Aorta (tissue), 5 donors: ENCODE results near the gene CUBN. TPM values are rescaled to one million over a fixed set of nuclear protein-coding genes. Genes with fewer than 3 reads are reported as not detected.

Experiments
- ATAC-seq: fragments of 200-7000 bp; cut with Tn5 transposase; one replicate; pipeline ENCODE4 v1.9.1; 2022; ENCODE audit warnings: moderate library complexity; ENCODE audit not compliant: low FRiP score
- DNase-seq, 2 donors: peaks; one replicate each; pipeline ENCODE4 v3.0.0-alpha.2; 2020
- H3K27ac ChIP-seq, 2 donors: one replicate each; pipeline ENCODE4 v1.5.1; 2013; ENCODE audit warnings: low read length in 2 of 2, mild to moderate bottlenecking in 2 of 2, moderate library complexity in 2 of 2, control low read depth in 1 of 2, inconsistent platforms in 1 of 2, low read depth in 1 of 2
- H3K27me3 ChIP-seq, 2 donors: one replicate each; pipeline ENCODE4 v1.6.1; 2013; ENCODE audit warnings: control low read depth in 1 of 2, low read length in 1 of 2, mild to moderate bottlenecking in 1 of 2, moderate library complexity in 1 of 2; ENCODE audit not compliant: insufficient read depth in 2 of 2, control insufficient read depth in 1 of 2
- H3K36me3 ChIP-seq, 2 donors: one replicate each; pipeline ENCODE4 v1.6.1; 2013; ENCODE audit warnings: control low read depth in 1 of 2, low read length in 1 of 2, mild to moderate bottlenecking in 1 of 2; ENCODE audit not compliant: insufficient read depth in 2 of 2, control insufficient read depth in 1 of 2
- H3K4me1 ChIP-seq, 2 donors: one replicate each; pipeline ENCODE4 v1.6.1; 2013; ENCODE audit warnings: low read length in 2 of 2, control low read depth in 1 of 2, mild to moderate bottlenecking in 1 of 2, moderate library complexity in 1 of 2; ENCODE audit not compliant: insufficient read depth in 2 of 2, control insufficient read depth in 1 of 2
- H3K4me3 ChIP-seq, 2 donors: one replicate each; pipeline ENCODE4 v1.5.1; 2013; ENCODE audit warnings: low read length in 2 of 2, control low read depth in 1 of 2, mild to moderate bottlenecking in 1 of 2
- H3K9me3 ChIP-seq: one replicate; pipeline ENCODE4 v1.6.1; 2013; ENCODE audit warnings: mild to moderate bottlenecking, low read length; ENCODE audit not compliant: control insufficient read depth
- WGBS, 2 donors: extraction: QIAGEN DNeasy Blood & Tissue Kit; methylation state at CpG; one replicate each; pipeline ENCODE4 v1.1.7; 2013; 5-methylcytosine and 5-hydroxymethylcytosine counted together
- intact Hi-C, 2 donors: fragments of 100-400 bp; cut with DNase I; formaldehyde crosslinking; loops; one replicate each; pipeline versions ENCODE4 v1.14.2 to v1.15.0; 2022
- polyA plus RNA-seq, 2 donors: library from polyadenylated mRNA; stranded (reverse); fragments of 200-250 nt; gene quantifications; one replicate each; pipeline ENCODE4 v1.2.3, GENCODE V29; 2013
- total RNA-seq, 2 donors: library from RNA; stranded (reverse); fragmentation: NEBNext Ultra II Directional; extraction: Animal tissue kit (Norgen Biotek cat#: 25700); gene quantifications; one replicate each; pipeline ENCODE4 v1.2.1, GENCODE V29; 2021
- donor health status: healthy with polysubstance abuse.
- donor health status: Bipolar disorder and iron deficiency.
- donor health status: DM: no; HTN: no; CAD: no.
- donor health status: DM: no; HTN: no; CAD: no.
- donor health status: DM: yes; HTN: yes; CAD: no.

The CUBN gene
- total and polyA plus RNA-seq, 4 donors = 0.13 to 5.2 (median 2.6) TPM

DNA sequence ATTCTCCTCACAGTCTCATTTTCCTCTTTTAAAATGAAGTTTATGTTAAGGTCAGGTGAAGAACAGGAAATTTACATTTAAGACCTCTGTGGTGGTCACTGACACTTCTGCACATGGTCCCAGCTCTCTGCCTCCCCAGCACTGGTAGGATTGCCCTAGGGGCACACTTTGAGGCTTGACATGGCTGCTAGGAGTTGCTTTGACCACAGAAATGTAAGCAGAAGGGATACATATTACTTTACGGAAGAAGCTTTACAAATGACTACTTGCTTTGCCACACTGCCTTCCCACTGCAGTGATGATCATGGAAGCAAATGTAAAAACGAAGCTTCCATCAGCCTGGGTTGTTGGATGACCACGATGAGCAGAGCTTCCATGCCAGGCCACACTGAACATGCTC, 259.3 kb downstream of the CUBN start:
- H3K4me3 ChIP-seq = no peak overlapping the region
- intact Hi-C loops = no loop called here
- no peak for DNase-seq
- no peaks in the 10 kb centered on the region for H3K27me3 ChIP-seq
- H3K4me1 ChIP-seq = no peaks in the 10 kb centered on the region
- no peaks in the 10 kb centered on the region for H3K9me3 ChIP-seq
- WGBS, 2 donors = 92% methylated on average over 3 of the region's 3 CpGs
- no peaks in the 10 kb centered on the region for H3K36me3 ChIP-seq
- no peak for ATAC-seq
- no peak overlapping the region for H3K27ac ChIP-seq

DNA sequence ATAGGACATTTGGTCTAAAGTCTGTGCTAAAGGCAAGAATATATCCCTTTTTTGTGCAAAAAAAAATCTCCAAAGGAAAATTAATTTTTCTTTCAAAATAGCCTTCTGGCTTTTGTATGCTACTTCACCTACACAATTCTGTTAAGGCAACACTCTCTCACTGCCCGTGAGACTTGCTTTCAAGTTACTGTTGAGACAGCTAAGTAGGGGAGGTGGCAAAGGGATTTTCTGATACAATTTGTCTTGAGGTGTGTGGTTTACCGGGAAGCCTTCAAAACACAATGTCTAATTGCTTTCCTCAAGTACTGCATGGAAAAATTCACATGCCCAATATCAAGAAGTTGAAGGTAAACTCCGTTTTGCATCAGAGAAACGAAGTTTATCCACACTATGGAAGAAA, 261.6 kb downstream of the CUBN start:
- DNase-seq = no peak
- H3K4me1 ChIP-seq = no peaks in the 10 kb centered on the region
- no peak for ATAC-seq
- no peak overlapping the region for H3K27ac ChIP-seq
- no peaks in the 10 kb centered on the region for H3K36me3 ChIP-seq
- no peaks in the 10 kb centered on the region for H3K27me3 ChIP-seq
- 74 to 77% methylated on average over 4 of the region's 4 CpGs for WGBS, 2 donors
- intact Hi-C loops = loop anchor here in 1 of 2 donors (10.0 kb wide), 1 partner anchor 67 kb away; no protein-coding TSS in a partner anchor
- no peak overlapping the region for H3K4me3 ChIP-seq
- no peaks in the 10 kb centered on the region for H3K9me3 ChIP-seq

DNA sequence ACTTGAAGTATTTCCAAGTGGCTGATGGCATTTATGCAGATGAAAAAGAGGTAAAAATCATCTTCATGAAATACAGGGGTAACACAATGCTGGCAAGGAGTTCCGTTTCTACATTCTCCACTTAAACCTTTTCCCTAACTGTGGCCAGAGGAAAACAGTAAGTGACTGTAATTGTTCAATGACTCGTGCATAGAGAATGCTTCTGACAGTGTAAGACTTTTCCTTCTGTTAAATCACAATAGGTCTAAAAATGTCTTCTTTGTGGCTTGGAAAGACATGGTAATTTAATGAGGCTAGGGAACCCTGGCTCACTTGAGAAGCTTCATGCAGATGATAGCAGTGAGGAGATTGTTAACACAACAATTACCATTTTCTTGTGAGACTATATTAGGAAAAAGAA, 262.1 kb downstream of the CUBN start:
- no peaks in the 10 kb centered on the region for H3K27me3 ChIP-seq
- DNase-seq (no peak), ATAC-seq (no peak)
- no peak overlapping the region for H3K4me3 ChIP-seq
- intact Hi-C loops = loop anchor here in 1 of 2 donors (10.0 kb wide), 1 partner anchor 67 kb away; no protein-coding TSS in a partner anchor
- H3K36me3 ChIP-seq = no peaks in the 10 kb centered on the region
- H3K9me3 ChIP-seq = no peaks in the 10 kb centered on the region
- no peaks in the 10 kb centered on the region for H3K4me1 ChIP-seq
- WGBS, 2 donors = 7 to 11% methylated on average over 2 of the region's 2 CpGs
- no peak overlapping the region for H3K27ac ChIP-seq

DNA sequence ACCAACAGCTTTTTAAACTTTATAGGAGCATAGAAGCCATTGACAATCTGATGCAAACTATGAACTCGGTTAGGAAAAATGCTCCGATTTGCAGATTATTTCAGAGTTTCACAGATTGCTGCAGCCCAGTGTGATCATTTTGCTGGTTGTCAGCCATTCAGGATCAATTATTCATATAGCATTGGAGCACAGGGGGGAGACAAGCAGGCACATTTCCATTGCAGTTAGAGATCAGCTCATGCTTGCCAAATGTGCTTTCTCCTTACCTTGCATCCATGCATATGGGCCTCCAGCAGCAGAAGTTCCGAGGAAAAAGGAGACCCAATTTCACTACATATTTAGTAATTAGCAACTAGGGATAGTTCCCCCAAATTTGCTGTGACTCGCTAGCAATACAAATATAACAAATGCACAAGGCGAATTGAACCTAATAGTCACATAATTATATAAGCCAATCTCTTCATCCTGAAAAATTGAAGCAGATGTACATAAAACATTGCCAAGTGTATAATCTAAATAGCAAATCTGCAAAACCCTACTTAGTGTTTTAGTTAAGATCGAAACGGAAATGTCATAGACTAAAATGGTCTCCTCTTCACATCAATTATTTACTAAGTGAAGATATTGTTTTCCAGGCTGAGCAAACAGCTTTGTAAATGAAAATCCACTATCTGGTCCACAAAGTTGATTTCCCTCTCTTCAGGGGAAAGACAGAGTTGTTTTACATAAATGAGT, 262.9 kb downstream of the CUBN start:
- Histone ChIP-seq H3K9me3 (no peaks in the 10 kb centered on the region), H3K27ac (no peak overlapping the region), H3K27me3 (no peaks in the 10 kb centered on the region), H3K36me3 (no peaks in the 10 kb centered on the region), H3K4me3 (no peak overlapping the region), H3K4me1 (no peaks in the 10 kb centered on the region)
- no peak for DNase-seq
- ATAC-seq = no peak
- intact Hi-C loops = loop anchor here in 1 of 2 donors (10.0 kb wide), 1 partner anchor 68 kb away; no protein-coding TSS in a partner anchor
- 96% methylated on average over 7 of the region's 7 CpGs for WGBS, 2 donors

DNA sequence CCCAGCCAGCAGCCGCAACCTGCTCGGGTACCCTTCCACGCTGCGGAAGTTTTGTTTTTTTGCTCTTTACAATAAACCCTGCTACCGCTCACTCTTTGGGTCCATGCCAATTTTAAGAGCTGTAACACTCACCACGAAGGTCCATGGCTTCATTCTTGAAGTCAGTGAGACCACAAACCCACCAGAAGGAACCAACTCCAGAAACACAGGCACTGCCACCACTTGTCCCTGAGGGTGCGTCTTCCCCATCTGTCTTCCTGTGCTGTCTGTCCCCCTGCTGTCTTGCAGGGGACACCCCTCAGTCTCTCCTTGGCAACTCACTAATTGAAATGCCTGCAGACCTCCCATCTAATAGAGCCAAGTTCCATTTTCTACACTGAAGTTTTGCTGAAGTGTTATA, 263.8 kb downstream of the CUBN start:
- WGBS, 2 donors = 92% methylated on average over 7 of the region's 7 CpGs
- intact Hi-C loops = loop anchor here in 1 of 2 donors (10.0 kb wide), 1 partner anchor 69 kb away; no protein-coding TSS in a partner anchor
- ATAC-seq (no peak), DNase-seq (no peak)
- Histone ChIP-seq H3K36me3 (no peaks in the 10 kb centered on the region), H3K27me3 (no peaks in the 10 kb centered on the region), H3K4me3 (no peak overlapping the region), H3K9me3 (no peaks in the 10 kb centered on the region), H3K4me1 (no peaks in the 10 kb centered on the region), H3K27ac (no peak overlapping the region)

DNA sequence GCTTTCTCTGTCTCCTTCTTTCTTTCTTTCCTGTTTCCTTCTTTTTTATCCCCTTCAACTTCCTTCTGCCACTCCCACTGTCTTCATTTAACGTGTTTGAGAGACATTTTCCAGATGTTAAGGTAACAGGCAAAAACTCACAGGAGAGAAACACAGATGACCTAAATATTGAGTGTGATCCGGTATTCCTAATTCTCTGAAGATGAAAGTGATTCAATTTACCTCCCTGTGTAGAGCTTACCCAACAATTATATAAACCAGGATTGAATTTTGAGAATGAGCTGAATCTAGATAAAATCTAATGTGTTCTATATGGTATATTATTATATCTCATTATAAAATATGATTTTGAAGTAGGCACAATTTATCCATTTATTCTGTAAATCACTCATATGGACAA, 265.8 kb downstream of the CUBN start:
- Histone ChIP-seq H3K9me3 (no peaks in the 10 kb centered on the region), H3K4me1 (no peaks in the 10 kb centered on the region), H3K36me3 (no peaks in the 10 kb centered on the region), H3K4me3 (no peak overlapping the region), H3K27ac (no peak overlapping the region), H3K27me3 (no peaks in the 10 kb centered on the region)
- ATAC-seq (no peak), DNase-seq (no peak)
- intact Hi-C loops = loop anchor here in 1 of 2 donors (10.0 kb wide), 1 partner anchor 71 kb away; no protein-coding TSS in a partner anchor
- WGBS, 2 donors = 89 to 91% methylated on average over 2 of the region's 2 CpGs

DNA sequence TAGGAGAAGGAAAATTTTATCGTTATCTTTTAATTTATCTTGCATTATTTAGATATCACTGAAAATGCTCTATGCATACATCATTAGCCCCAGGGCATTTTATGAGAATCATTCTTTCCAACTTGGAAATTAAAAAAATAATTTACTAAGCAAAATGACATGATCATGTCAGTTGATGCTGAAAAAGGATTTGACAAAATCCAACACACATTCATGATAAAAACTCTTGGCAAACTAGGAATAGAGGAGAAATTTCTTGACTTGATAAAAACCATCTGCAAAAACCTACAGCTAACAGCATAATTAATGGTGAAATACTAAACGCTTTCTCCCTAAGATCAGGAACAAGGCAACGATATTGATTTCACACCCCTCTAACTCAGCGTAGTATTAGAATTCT, 272.2 kb downstream of the CUBN start:
- Histone ChIP-seq H3K9me3 (no peaks in the 10 kb centered on the region), H3K4me1 (peaks cover 2 to 4% of the 10 kb centered on the region in 2 donors), H3K36me3 (no peaks in the 10 kb centered on the region), H3K27me3 (no peaks in the 10 kb centered on the region), H3K27ac (no peak overlapping the region), H3K4me3 (no peak overlapping the region)
- ATAC-seq (no peak), DNase-seq (no peak)
- intact Hi-C loops = no loop called here
- 92 to 94% methylated on average over 4 of the region's 4 CpGs for WGBS, 2 donors

DNA sequence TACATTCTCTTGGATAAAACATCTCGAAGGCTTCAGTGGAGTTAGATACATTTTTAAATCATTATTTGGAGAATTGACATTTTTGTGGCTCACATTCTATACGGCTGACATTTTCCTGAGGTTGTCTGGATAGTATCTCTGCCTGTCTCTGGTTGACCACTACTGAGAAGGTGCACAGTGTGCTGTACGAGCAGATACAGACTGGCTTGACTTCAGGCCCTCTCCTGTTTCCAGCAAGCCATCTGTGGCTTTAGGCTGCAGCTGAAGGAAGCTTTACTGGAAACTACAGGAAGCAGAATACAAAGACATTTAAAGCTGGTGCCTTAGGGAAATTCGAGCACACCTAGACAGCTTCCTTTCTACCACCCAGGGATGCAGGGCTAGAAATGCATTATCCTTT, 273.0 kb downstream of the CUBN start:
- 55 to 58% methylated on average over 4 of the region's 4 CpGs for WGBS, 2 donors
- no peak for DNase-seq
- ATAC-seq = no peak
- Histone ChIP-seq H3K36me3 (no peaks in the 10 kb centered on the region), H3K4me1 (peaks cover 2 to 4% of the 10 kb centered on the region in 2 donors), H3K27me3 (no peaks in the 10 kb centered on the region), H3K9me3 (no peaks in the 10 kb centered on the region), H3K4me3 (no peak overlapping the region), H3K27ac (no peak overlapping the region)
- intact Hi-C loops = no loop called here

DNA sequence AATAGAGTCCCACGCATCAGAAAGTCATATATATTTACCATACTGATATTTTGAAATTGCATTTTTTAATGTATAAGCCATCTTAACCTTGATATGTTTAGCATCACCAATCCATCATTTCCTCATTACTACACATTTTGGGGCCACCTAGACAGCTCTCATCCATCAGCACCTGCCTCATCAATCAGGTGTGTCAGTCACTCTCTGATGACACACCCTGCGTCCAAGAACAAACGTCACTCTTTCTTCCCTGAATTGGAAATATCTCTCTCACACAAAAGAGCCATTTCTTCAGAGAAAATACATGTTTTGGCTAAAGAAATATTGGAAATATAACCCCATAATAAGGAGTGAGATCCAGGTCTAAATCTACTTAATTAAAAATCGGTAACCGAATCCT, 273.5 kb downstream of the CUBN start:
- DNase-seq (no peak), ATAC-seq (no peak)
- 80 to 84% methylated on average over 5 of the region's 5 CpGs for whole genome bisulfite sequencing, 2 donors
- Histone ChIP-seq H3K36me3 (no peaks in the 10 kb centered on the region), H3K4me1 (peaks cover 2 to 4% of the 10 kb centered on the region in 2 donors), H3K9me3 (no peaks in the 10 kb centered on the region), H3K27me3 (no peaks in the 10 kb centered on the region), H3K4me3 (no peak overlapping the region), H3K27ac (no peak overlapping the region)
- intact Hi-C loops = no loop called here
